Skin epidermis (tissue), 12 donors: Measurements from ENCODE around the gene CA11.
"Not testable (repeated sequence)": the region's sequence is repeated elsewhere in the genome, so short reads cannot be mapped to it uniquely, and the experiment has no call there.

Source experiments
- H3K27ac ChIP-seq, 21 experiments: fragments of 200-600 bp; sonication (generic) in 11 of 21; one replicate each; pipeline ENCODE4 v1.5.0; 2020; ENCODE audit warnings: mild to moderate bottlenecking in 3 of 21, inconsistent platforms in 2 of 21, moderate library complexity in 2 of 21
- H3K4me3 ChIP-seq, 7 experiments: fragments of 200-600 bp; sonication (generic) in 2 of 7; one replicate each; pipeline ENCODE4 v1.5.0; 2020; ENCODE audit warnings: inconsistent platforms in 2 of 7, mild to moderate bottlenecking in 2 of 7, moderate library complexity in 1 of 7

Gene CA11

GRCh38 chr19:48670699-48671445 is 24.9 kb upstream of the CA11 start:
- H3K27ac ChIP-seq, result no peak overlapping the region

GRCh38 chr19:48669903-48670668 is 24.1 kb upstream of the CA11 start:
- no peak overlapping the region for H3K4me3 ChIP-seq

More at GRCh38 chr19:48670699-48671445, 24.9 kb upstream of the CA11 start:
- H3K4me3 ChIP-seq, result no peak overlapping the region

GRCh38 chr19:48668761-48669160 is 22.8 kb upstream of the CA11 start:
- Histone ChIP-seq H3K27ac (no peak overlapping the region), H3K4me3 (no peak overlapping the region)

More at GRCh38 chr19:48669903-48670668, 24.1 kb upstream of the CA11 start:
- H3K27ac ChIP-seq, result no peak overlapping the region

GRCh38 chr19:48668332-48668731 is 22.3 kb upstream of the CA11 start:
- H3K27ac ChIP-seq, result no peak overlapping the region
- H3K4me3 ChIP-seq, result no peak overlapping the region

- Histone ChIP-seq H3K4me3 (no peak overlapping the region), H3K27ac (no peak overlapping the region)
Observed at GRCh38 chr19:48665786-48666185, 19.8 kb upstream of the CA11 start.

- H3K4me3 ChIP-seq, result no peak overlapping the region
- H3K27ac ChIP-seq, result no peak overlapping the region
Observed at GRCh38 chr19:48664476-48664875, 18.5 kb upstream of the CA11 start.

- Histone ChIP-seq H3K4me3 (no peak overlapping the region), H3K27ac (no peak overlapping the region)
Observed at GRCh38 chr19:48663667-48664066, 17.7 kb upstream of the CA11 start.

GRCh38 chr19:48661711-48662090 is 15.7 kb upstream of the CA11 start:
- H3K4me3 ChIP-seq, result no peak overlapping the region
- peak overlapping the region in 2 of 21 experiments; percentile 65 to 67 for H3K27ac ChIP-seq

GRCh38 chr19:48660852-48661710 is 15.1 kb upstream of the CA11 start:
- H3K27ac ChIP-seq, result peak overlapping the region in 10 of 21 experiments; percentile 6 to 67 (median 54)
- H3K4me3 ChIP-seq, result peak overlapping the region in 1 of 7 experiments; percentile 4

GRCh38 chr19:48659768-48660167 is 13.8 kb upstream of the CA11 start:
- H3K4me3 ChIP-seq, result no peak overlapping the region
- no peak overlapping the region for H3K27ac ChIP-seq

- Histone ChIP-seq H3K4me3 (no peak overlapping the region), H3K27ac (no peak overlapping the region)
Observed at GRCh38 chr19:48658483-48658882, 12.5 kb upstream of the CA11 start.

GRCh38 chr19:48657828-48658227 is 11.8 kb upstream of the CA11 start:
- H3K27ac ChIP-seq, H3K4me3 ChIP-seq: not testable (repeated sequence)

- no peak overlapping the region for H3K4me3 ChIP-seq
- no peak overlapping the region for H3K27ac ChIP-seq
Observed at GRCh38 chr19:48656840-48657474, 11.0 kb upstream of the CA11 start.

GRCh38 chr19:48654299-48655059 is 8.5 kb upstream of the CA11 start:
- H3K4me3 ChIP-seq, result no peak overlapping the region

GRCh38 chr19:48651683-48652048 is 5.7 kb upstream of the CA11 start:
- Histone ChIP-seq H3K4me3 (no peak overlapping the region), H3K27ac (peak overlapping the region in 1 of 21 experiments; percentile 10)

More at GRCh38 chr19:48654299-48655059, 8.5 kb upstream of the CA11 start:
- no peak overlapping the region for H3K27ac ChIP-seq

GRCh38 chr19:48650974-48651682 is 5.1 kb upstream of the CA11 start:
- Histone ChIP-seq H3K27ac (no peak overlapping the region), H3K4me3 (no peak overlapping the region)

- peak overlapping the region in 1 of 21 experiments; percentile 52 for H3K27ac ChIP-seq
- no peak overlapping the region for H3K4me3 ChIP-seq
Observed at GRCh38 chr19:48648134-48648533, 2.1 kb upstream of the CA11 start.

GRCh38 chr19:48646722-48647216 is 782 bp upstream of the CA11 start:
- Histone ChIP-seq H3K4me3 (peak overlapping the region; percentile 36 to 53 (median 47)), H3K27ac (peak overlapping the region in 18 of 21 experiments; percentile 66 to 92 (median 84))
